Thyroid gland (tissue), 4 donors: ENCODE results near the gene NR3C2. TPM values are rescaled to one million over a fixed set of nuclear protein-coding genes. Genes with fewer than 3 reads are reported as not detected.

Experiments
- DNase-seq, 2 donors: peaks; one replicate each; pipeline ENCODE4 v3.0.0-alpha.2; 2019
- H3K27ac ChIP-seq, 3 donors: fragments of 200-600 bp; sonication (generic); 1 replicate in 2 of 3; 2 replicates in 1 of 3; pipeline ENCODE4 v1.5.1; 2016 to 2019; ENCODE audit warnings: mild to moderate bottlenecking in 1 of 3, moderate library complexity in 1 of 3
- H3K27me3 ChIP-seq: fragments of 200-600 bp; sonication (generic); one replicate; pipeline ENCODE4 v1.5.1; 2019
- H3K36me3 ChIP-seq, 2 donors: fragments of 200-600 bp; sonication (generic); one replicate each; pipeline ENCODE4 v1.5.1; 2016 to 2019
- H3K4me1 ChIP-seq, 2 donors: fragments of 200-600 bp; sonication (generic); one replicate each; pipeline ENCODE4 v1.5.1; 2017 to 2019
- H3K4me3 ChIP-seq, 3 donors: fragments of 200-600 bp; sonication (generic); replicated peaks in 1 of 3; 1 replicate in 2 of 3; 2 replicates in 1 of 3; pipeline ENCODE4 v1.5.1; 2016; ENCODE audit warnings: mild to moderate bottlenecking in 1 of 3
- H3K9me3 ChIP-seq: fragments of 200-600 bp; sonication (generic); one replicate; pipeline ENCODE4 v1.5.1; 2017
- POLR2A ChIP-seq, 2 donors: fragments of 450-650 bp; IDR thresholded peaks; one replicate each; pipeline ENCODE4 v1.6.1; 2017; ENCODE audit warnings: antibody characterized with exemption in 2 of 2, mild to moderate bottlenecking in 2 of 2, moderate library complexity in 1 of 2
- WGBS, 2 donors: methylation state at CpG; one replicate each; pipeline ENCODE4 v1.1.5; 2017; 5-methylcytosine and 5-hydroxymethylcytosine counted together
- intact Hi-C: fragments of 100-400 bp; cut with DNase I; formaldehyde crosslinking; loops from one replicate; pipeline ENCODE4 v1.15.1; 2023
- total RNA-seq, 4 donors: library from RNA; depleted of rRNA; stranded (reverse); fragments of >200 nt; gene quantifications; one replicate each; pipeline ENCODE4 v1.2.3, GENCODE V29; 2016
- TF ChIP-seq, protein P1 (sequence below), 6 experiments: fragments of 200-600 bp in 3 of 6; fragments of 450-650 bp in 3 of 6; sonication (generic) in 3 of 6; IDR thresholded peaks; one replicate each; pipeline ENCODE4 v1.5.1; 2016 to 2019; ENCODE audit warnings: antibody characterized with exemption in 6 of 6, mild to moderate bottlenecking in 2 of 6, inconsistent platforms in 1 of 6, moderate library complexity in 1 of 6

Gene NR3C2
- total RNA-seq, 4 donors from 2014 or later = 51.6 to 161 (median 72.3) TPM

- no peak for DNase-seq
- intact Hi-C loops = no loop called here
Measured at GRCh38 chr4:148093065-148093464, 349.1 kb downstream of the NR3C2 start.

GRCh38 chr4:148092316-148093014 is 349.7 kb downstream of the NR3C2 start:
- TF ChIP-seq POLR2A (IDR thresholded peaks at IDR 0.05) = no peak
- TF ChIP-seq, protein P1, sequence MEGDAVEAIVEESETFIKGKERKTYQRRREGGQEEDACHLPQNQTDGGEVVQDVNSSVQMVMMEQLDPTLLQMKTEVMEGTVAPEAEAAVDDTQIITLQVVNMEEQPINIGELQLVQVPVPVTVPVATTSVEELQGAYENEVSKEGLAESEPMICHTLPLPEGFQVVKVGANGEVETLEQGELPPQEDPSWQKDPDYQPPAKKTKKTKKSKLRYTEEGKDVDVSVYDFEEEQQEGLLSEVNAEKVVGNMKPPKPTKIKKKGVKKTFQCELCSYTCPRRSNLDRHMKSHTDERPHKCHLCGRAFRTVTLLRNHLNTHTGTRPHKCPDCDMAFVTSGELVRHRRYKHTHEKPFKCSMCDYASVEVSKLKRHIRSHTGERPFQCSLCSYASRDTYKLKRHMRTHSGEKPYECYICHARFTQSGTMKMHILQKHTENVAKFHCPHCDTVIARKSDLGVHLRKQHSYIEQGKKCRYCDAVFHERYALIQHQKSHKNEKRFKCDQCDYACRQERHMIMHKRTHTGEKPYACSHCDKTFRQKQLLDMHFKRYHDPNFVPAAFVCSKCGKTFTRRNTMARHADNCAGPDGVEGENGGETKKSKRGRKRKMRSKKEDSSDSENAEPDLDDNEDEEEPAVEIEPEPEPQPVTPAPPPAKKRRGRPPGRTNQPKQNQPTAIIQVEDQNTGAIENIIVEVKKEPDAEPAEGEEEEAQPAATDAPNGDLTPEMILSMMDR (IDR thresholded peaks at IDR 0.05) = no peak
- Histone ChIP-seq H3K27ac (no peak overlapping the region), H3K4me1 (peaks cover 21% of the 10 kb centered on the region in 2 donors), H3K27me3 (no peaks in the 10 kb centered on the region), H3K36me3 (no peaks in the 10 kb centered on the region), H3K9me3 (no peaks in the 10 kb centered on the region), H3K4me3 (no peak overlapping the region)
- intact Hi-C loops = no loop called here
- DNase-seq = no peak
- 98 to 99% methylated on average over 11 of the region's 11 CpGs for WGBS, 2 donors

More at GRCh38 chr4:148093065-148093464, 349.1 kb downstream of the NR3C2 start:
- TF ChIP-seq, protein P1 (IDR thresholded peaks at IDR 0.05) = no peak
- no peak for TF ChIP-seq POLR2A (IDR thresholded peaks at IDR 0.05)
- no peaks in the 10 kb centered on the region for H3K27me3 ChIP-seq
- H3K4me1 ChIP-seq = peaks cover 21% of the 10 kb centered on the region in 2 donors
- no peaks in the 10 kb centered on the region for H3K9me3 ChIP-seq
- WGBS, 2 donors = 95 to 98% methylated on average over 3 to 5 of the region's 5 CpGs
- H3K27ac ChIP-seq = no peak overlapping the region
- no peaks in the 10 kb centered on the region for H3K36me3 ChIP-seq
- H3K4me3 ChIP-seq = no peak overlapping the region

DNA sequence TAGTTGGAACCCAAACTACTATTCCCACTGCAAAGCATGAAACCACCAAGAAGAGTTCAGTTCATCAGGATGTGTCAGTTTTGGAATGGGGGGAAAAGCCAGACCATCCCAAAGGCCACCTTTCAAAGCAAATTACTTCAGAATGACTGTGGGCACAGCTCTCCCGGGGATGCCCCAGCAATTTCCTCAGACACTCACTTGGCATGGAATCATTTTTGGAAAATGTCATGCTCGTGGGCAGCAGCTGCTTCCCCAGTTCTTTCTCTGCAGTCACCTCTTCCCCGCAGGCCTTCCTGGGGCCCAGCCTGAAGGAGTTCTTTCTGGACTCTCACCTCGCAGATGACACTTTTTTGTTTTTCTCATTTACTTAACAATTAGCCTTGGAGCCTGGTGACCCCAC is 350.3 kb downstream of the NR3C2 start:
- 85 to 94% methylated on average over 4 of the region's 4 CpGs for WGBS, 2 donors
- intact Hi-C loops = no loop called here
- TF ChIP-seq, protein P1 (IDR thresholded peaks at IDR 0.05) = no peak
- no peak for TF ChIP-seq POLR2A (IDR thresholded peaks at IDR 0.05)
- no peak for DNase-seq
- H3K27ac ChIP-seq = no peak overlapping the region
- no peak overlapping the region for H3K4me3 ChIP-seq
- H3K4me1 ChIP-seq = peaks cover 21% of the 10 kb centered on the region in 2 donors
- no peaks in the 10 kb centered on the region for H3K36me3 ChIP-seq
- H3K27me3 ChIP-seq = no peaks in the 10 kb centered on the region
- no peaks in the 10 kb centered on the region for H3K9me3 ChIP-seq

- Histone ChIP-seq H3K4me3 (no peak overlapping the region), H3K9me3 (no peaks in the 10 kb centered on the region), H3K4me1 (peaks cover 15 to 18% of the 10 kb centered on the region in 2 donors), H3K27me3 (no peaks in the 10 kb centered on the region), H3K36me3 (no peaks in the 10 kb centered on the region), H3K27ac (no peak overlapping the region)
- no peak for DNase-seq
- WGBS, 2 donors = 97 to 99% methylated on average over 10 to 17 of the region's 17 CpGs
- intact Hi-C loops = no loop called here
- no peak for TF ChIP-seq POLR2A (IDR thresholded peaks at IDR 0.05)
- TF ChIP-seq, protein P1 (IDR thresholded peaks at IDR 0.05) = no peak
Measured at GRCh38 chr4:148090503-148091476, 351.4 kb downstream of the NR3C2 start.
